Superior temporal gyrus (tissue), 1 donor: Measurements from ENCODE around the gene CRYBG1.
"Not testable (repeated sequence)": the region's sequence is repeated elsewhere in the genome, so short reads cannot be mapped to it uniquely, and the experiment has no call there.

Source experiments
- DNase-seq: peaks from one replicate; pipeline ENCODE4 v3.0.0-alpha.2; 2016; ENCODE audit errors: extremely low spot score

CRYBG1 gene

DNA sequence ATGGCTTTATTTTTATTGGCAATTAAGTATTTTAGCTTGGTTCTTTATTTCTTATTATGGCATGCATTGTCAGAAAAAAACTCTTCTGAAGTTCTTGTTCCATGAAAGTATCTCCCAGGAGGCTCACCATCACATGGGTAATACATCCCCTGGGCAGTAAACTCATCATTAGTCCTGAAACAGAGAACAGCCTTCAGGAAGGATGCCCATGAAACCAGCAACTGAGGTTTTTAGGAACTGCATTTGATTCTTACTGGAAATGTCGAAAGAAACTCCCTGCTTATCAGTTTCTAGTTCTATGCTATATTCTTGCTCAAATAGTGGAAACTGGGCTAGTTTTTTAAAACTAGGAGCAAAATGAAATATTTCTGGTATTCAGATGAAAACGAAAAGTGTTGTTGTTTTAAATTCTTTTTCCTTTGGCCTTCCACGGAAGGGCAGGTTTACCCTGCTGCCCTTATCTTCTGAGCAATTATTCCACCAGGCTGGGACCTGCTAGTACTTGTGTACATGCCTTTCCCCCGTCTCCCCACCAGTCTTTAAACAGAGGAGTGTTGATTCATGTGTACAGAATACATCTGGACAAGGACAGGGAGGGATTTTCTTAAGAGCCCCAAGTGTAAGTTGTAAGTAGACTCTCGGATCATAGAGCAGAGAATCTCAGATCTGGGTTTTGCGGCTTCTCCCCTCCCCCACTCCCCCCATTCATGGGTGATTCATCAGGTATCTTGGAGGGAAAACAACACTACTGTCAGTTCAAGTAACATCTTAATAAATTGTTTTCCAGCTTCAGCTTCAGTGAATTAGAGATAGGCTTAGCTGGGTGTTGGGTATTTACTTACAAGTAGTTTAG, 187.3 kb downstream of the CRYBG1 start:
- no peak for DNase-seq

DNA sequence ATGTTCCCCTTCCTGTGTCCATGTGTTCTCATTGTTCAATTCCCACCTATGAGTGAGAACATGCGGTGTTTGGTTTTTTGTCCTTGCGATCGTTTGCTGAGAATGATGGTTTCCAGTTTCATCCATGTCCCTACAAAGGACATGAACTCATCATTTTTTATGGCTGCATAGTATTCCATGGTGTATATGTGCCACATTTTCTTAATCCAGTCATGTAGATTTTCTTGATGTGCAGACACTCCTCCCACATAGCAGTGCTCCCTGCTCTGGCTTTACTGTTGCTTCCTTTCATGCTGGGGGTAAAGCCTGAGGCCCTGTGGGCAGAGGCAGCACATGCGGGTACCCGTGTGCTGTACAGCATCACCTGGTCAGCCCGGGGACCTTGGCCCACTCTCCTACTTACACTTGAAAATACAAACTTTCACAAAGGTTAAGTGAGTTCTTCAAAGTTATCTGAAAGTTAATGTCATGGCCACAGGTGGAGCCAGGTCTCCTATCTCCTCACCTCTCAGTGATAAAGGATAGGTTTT, 188.5 kb downstream of the CRYBG1 start:
- DNase-seq, result not testable (repeated sequence)

- DNase-seq, result no peak
Measured at GRCh38 chr6:106549521-106549920, 189.0 kb downstream of the CRYBG1 start.

GRCh38 chr6:106551155-106551554, 190.6 kb downstream of the CRYBG1 start:
- no peak for DNase-seq

- DNase-seq, result no peak
Measured at GRCh38 chr6:106553440-106553839, 192.9 kb downstream of the CRYBG1 start.

DNA sequence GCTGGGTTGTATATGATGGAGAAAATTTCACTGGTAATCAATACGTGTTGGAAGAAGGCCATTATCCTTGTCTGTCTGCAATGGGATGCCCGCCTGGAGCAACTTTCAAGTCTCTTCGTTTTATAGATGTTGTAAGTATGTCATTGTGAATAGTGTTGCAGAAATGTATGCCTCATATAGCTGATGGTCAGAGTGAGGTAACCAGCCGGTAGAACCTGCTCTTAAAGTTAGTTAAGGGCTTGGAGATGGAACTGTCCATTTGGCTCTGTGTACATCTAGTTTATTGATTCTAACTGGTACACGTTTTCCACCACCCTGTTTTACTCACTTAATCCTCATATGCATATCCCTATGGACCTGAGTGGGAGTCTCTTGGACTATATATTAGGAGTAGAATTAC, 195.2 kb downstream of the CRYBG1 start:
- DNase-seq, result no peak

DNA sequence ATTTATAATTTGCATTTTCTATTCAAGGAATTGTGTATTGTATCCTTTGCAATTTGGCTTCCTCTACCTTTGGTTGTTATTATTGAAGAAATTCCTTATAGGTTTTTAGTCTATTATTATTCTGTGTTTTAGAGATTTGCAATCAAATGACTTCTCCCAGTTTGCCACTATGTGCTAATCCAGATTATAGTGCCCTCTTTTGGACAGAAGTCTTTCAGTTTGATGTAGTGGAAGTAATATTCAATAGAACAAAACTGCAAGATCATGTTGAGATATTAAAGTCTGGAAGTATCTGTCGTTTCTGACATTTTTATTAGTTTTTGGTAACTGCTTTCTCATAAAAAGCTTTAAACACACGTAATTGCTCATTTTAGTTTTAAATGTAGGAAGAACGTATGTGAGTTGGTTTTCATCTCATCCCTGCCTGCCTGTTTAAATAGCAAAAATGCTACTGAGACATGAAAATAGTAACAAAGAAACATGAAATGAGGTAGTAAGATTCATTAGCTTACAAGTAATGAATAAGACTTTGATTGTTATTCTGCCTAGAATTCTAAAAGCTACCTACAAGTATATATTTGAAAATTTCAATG, 195.9 kb downstream of the CRYBG1 start:
- peak; percentile 41 for DNase-seq

- no peak for DNase-seq
Measured at GRCh38 chr6:106557837-106558236, 197.3 kb downstream of the CRYBG1 start.

DNA sequence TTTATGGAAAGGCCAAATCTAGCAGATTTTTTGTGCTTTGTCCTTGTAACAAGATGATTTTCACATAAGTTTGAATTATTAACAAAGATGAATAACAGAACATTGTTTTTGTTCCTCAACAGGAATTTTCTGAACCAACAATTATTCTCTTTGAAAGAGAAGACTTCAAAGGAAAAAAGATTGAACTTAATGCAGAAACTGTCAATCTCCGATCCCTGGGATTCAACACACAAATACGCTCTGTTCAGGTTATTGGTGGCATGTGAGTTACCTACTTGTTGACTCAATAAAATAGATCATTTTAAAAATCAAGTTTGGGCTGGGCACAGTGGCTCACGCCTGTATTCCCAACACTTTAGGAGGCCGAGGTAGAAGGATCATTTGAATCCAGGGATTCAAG, 197.8 kb downstream of the CRYBG1 start:
- no peak for DNase-seq

GRCh38 chr6:106559659-106560058, 199.1 kb downstream of the CRYBG1 start:
- not testable (repeated sequence) for DNase-seq

GRCh38 chr6:106560996-106561685, 200.6 kb downstream of the CRYBG1 start:
- no peak for DNase-seq

- DNase-seq, result no peak
Measured at GRCh38 chr6:106561686-106562405, 201.3 kb downstream of the CRYBG1 start.

DNA sequence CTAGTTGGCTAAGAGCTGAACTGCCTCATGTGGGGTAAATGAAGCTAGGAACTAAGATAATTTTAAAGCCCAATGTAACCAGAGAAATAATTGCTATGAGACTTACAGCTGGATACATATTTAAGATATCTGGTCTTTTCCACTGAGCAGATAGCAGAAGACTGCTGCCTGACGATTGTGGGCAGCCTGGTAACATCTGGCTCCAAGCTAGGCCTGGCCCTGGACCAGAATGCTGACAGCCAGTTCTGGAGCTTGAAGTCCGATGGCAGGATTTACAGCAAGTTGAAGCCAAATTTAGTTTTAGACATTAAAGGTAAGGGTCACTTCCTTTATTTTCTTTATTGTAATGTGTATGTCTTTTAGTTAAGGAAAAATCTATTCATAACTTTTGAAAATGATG, 203.1 kb downstream of the CRYBG1 start:
- DNase-seq, result no peak

- DNase-seq, result no peak
Measured at GRCh38 chr6:106564476-106564875, 204.0 kb downstream of the CRYBG1 start.

GRCh38 chr6:106568530-106568929, 208.0 kb downstream of the CRYBG1 start:
- no peak for DNase-seq

DNA sequence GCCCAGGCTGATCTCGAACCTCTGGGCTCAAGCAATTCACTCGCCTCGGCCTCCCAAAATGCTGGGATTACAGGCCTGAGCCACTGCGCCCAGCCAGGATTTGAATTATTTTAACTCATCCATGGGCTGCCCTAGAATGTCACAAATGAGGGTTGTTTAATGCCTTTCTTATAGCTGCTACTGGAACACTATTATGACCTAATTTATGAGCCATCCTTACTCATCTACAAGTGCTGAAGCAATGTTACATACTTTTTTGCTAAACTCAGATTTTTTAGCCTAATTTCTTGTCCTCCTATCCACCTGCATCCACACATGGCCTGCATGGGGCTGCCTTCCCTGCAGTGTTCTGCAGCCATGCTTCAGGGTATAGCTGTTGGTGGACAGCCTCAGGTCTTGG, 208.9 kb downstream of the CRYBG1 start:
- DNase-seq, result no peak

DNA sequence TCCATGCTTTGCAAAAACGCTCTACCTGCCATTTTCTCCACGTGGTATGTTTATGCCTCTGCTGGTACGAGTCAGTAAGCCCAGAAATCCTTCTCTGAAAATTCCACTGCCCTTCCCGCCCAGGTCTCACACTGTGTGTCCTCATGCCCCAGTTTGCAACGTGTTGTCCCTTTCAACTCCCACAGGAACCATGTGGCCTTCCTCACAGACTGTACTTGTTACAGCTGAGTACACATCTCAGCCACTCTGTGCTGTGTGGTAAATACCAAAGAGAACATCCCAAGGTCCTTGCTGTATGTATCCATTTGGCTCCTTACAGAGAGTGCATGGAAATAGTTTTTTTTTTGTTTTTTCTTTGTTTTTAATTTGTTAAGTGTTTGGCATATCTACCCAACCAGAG, 211.9 kb downstream of the CRYBG1 start:
- no peak for DNase-seq

GRCh38 chr6:106572875-106573585, 212.5 kb downstream of the CRYBG1 start:
- DNase-seq, result no peak

DNA sequence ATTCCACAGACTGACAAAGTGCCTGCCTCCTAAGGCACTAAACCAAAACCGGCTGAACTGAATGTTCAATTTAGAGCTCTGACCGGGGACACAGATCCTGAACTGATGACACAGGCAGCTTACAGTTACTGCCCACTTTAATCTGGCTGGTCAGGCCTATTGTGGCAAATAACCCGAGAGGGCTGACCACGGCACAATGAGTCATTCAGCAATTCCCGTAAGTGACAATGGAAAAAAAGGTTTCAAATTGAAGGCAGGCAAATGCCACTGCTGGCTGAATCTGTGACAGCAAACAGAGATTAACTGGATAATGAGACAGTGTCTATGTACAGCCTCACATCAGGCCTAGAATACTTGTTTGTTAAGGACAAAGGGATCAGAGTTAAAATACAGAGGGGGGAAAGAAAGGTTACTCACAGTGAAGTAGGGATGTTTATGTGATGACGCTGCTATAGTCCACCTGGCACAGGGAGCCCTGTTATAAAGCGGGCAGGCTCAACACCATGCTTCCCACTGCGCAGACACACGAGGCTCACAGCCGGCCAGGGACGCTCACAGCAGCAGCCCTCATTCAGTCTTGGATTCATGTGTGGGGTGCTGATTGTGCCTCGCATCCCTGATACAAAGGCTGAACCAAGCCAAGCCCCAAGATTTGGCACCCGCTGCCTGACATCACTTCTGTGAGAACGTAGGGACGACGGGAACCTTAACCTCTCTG, 214.4 kb downstream of the CRYBG1 start:
- DNase-seq, result peak; percentile 60

DNA sequence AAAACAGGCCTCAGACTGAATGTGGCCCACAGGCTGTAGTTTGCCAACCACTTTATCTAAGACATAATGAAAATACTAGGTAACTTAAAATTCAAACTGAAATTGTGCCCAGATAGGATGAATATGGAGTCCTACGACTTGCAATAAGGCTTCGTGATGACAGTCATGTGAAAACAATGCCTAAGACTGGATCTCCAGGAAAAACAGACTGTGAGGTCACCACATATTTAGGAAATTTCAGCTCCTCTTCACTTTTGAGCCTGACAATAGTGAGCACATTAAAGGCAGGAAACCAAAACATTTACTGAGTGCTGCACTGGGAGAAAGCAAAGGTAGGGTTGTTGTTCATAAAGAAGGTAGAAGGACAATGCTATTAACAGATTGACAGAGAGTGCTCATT, 218.8 kb downstream of the CRYBG1 start:
- DNase-seq, result no peak

GRCh38 chr6:106581468-106581867, 221.0 kb downstream of the CRYBG1 start:
- DNase-seq, result no peak
